Measurements from ENCODE around the gene NME5.
"Not testable (repeated sequence)": the region's sequence is repeated elsewhere in the genome, so short reads cannot be mapped to it uniquely, and the experiment has no call there.

Gene NME5

DNA sequence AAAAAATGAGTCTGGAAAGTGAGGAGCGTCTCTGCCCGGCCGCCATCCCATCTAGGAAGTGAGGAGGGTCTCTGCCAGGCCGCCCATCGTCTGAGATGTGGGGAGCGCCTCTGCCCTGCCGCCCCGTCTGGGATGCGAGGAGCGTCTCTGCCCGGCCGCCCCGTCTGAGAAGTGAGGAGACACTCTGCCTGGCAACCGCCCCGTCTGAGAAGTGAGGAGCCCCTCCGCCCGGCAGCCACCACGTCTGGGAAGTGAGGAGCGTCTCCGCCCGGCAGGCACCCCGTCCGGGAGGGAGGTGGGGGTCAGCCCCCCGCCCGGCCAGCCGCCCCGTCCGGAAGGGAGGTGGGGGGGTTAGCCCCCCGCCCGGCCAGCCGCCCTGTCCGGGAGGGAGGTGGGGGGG is 69.2 kb downstream of the NME5 start:
- not testable (repeated sequence) for DNase-seq

DNA sequence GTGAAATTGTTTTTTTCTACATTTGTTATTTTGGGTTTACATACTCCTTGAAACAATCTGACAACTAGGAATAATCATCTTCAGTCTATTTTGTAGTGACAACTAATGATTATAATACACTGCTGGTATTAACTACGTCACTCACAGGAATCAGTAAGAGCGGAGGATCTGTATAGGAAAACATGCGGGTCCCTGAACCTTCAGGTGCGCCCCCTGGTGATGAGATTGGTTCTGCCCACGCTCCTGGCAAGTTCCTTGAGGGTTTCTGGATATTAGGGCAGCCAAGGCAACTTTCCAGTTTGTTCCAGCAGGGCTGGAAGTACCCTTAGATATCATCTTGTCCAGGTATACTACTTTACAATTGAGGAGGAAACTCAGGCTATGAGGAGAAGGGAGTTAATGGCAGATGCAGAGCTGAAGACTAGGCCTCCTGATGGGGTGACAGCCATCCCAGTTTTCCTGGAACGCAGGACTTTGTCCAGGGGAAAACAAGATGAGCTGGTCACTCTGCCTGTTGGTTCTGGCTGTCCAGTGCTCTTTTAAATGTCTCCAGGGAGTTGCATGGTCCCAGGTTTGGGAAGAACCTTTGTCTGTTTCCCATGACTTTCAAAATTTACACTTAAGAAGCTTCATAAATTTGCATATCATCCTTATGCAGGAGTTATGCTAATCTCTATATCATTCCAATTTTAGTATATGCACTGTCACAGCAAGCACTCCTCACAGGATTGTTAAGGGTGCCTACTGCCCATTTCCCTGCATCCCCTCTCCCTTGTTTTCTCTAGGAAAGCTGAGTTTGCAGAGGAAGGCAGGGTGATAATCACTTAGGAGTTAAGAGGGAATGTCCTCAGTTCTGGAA is 70.3 kb downstream of the NME5 start:
- DNase-seq: peak; percentile 45 to 46

DNA sequence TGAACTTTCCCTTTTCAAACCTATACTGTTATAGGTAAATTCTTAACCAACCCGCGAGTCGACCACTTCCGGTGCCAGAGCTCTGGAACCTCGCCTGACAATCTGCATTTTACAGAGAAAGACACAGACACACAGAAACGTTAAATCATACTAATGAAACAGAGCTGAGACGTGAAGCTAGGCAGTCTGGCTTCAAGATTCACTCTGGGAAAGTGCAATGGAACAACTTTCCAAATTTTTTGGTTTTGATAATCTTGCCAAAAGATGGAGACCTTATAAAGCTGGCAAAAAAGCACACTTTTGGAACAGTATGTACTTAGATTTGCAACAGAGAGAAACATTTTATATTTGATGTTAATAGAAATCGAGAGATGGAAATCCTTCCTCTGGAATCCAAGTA is 71.3 kb downstream of the NME5 start:
- no peak for DNase-seq

Data from SHP77 (cell line).